ENCODE data around the gene GINS2. TPM values are rescaled to one million over a fixed set of nuclear protein-coding genes. Genes with fewer than 3 reads are reported as not detected.

Gene GINS2
- total and polyA plus RNA-seq, 2 experiments from 2014 or later, result 40.5 to 44.4 TPM

DNA sequence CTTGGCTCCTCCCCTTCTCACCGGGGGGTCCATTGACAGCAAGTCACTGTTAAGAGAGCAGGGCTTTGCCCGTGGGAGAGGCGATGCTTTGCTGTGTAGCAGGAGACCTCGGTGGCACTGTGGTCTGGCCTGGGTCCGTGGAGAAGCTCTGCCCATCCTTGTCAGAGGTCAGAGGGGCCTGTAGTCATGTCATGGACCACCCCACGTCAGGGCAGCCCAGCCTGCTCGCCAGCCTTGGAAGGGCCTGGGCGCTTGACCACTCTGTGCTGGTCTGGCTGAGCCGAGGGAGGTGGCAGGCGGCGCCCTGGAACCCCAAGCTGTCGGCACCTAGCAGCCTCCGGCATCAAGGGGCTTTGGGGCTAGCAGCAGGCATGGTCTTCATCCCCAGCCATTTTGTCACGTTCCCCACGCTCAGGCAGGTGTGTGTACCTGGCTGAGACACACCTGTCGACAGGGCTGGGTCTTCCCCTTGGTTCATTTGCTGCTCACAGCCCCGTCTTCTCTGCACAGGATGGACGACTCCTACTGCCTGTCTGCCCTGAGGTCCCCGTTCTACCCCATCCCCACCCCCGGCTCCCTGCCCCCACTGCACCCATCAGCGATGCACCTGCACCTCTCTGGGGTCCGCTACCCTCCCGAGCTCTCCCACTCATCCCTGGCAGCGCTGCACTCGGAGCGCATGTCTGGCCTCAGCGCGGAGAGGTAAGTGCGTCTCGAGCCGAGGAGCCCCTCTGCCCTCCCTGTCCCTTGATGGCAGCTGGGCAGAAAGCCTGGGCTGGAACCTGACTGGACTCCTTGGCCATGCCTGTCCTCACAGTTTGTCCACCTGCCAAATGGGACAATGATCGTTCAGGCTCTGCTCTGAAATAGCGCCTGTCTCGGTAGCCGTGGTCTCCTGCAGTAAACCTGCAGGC is 33.3 kb downstream of the GINS2 start:
- H3K27ac ChIP-seq (ENCODE audit: low read depth), result no peak overlapping the region
- H4K20me1 ChIP-seq (replicated peaks; ENCODE audit: insufficient read depth), result peaks cover 4% of the 10 kb centered on the region; the same call in 1 of the 2 replicates
- peaks cover 3% of the 10 kb centered on the region; the same call in 1 of the 2 replicates for H3K79me2 ChIP-seq (replicated peaks; ENCODE audit: insufficient read depth)
- no peak overlapping the region for H2AFZ ChIP-seq
- no peak overlapping the region for H3K4me3 ChIP-seq
- DNase-seq (ENCODE audit: low spot score) (no peak), ATAC-seq (no peak)
- TF ChIP-seq EZH2 (IDR thresholded peaks at IDR 0.05; ENCODE audit: low read depth, unreplicated experiment), result no peak
- TF ChIP-seq, protein P1, sequence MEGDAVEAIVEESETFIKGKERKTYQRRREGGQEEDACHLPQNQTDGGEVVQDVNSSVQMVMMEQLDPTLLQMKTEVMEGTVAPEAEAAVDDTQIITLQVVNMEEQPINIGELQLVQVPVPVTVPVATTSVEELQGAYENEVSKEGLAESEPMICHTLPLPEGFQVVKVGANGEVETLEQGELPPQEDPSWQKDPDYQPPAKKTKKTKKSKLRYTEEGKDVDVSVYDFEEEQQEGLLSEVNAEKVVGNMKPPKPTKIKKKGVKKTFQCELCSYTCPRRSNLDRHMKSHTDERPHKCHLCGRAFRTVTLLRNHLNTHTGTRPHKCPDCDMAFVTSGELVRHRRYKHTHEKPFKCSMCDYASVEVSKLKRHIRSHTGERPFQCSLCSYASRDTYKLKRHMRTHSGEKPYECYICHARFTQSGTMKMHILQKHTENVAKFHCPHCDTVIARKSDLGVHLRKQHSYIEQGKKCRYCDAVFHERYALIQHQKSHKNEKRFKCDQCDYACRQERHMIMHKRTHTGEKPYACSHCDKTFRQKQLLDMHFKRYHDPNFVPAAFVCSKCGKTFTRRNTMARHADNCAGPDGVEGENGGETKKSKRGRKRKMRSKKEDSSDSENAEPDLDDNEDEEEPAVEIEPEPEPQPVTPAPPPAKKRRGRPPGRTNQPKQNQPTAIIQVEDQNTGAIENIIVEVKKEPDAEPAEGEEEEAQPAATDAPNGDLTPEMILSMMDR (conservative IDR thresholded peaks at IDR 0.05; ENCODE audit: low read depth in 2 of 2), result no peak
- TF ChIP-seq, protein P2, sequence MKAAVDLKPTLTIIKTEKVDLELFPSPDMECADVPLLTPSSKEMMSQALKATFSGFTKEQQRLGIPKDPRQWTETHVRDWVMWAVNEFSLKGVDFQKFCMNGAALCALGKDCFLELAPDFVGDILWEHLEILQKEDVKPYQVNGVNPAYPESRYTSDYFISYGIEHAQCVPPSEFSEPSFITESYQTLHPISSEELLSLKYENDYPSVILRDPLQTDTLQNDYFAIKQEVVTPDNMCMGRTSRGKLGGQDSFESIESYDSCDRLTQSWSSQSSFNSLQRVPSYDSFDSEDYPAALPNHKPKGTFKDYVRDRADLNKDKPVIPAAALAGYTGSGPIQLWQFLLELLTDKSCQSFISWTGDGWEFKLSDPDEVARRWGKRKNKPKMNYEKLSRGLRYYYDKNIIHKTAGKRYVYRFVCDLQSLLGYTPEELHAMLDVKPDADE (IDR thresholded peaks at IDR 0.05), result no peak
- TF ChIP-seq ZNF114 (CRISPR knock-in tag; IDR thresholded peaks at IDR 0.05), result no peak
- no peak for TF ChIP-seq EZH2phosphoT487 (IDR thresholded peaks at IDR 0.05; ENCODE audit: unreplicated experiment)
- no peak for TF ChIP-seq ZNF331 (CRISPR knock-in tag; IDR thresholded peaks at IDR 0.05; ENCODE audit: low read depth)
- no peak for TF ChIP-seq JUNB (IDR thresholded peaks at IDR 0.05; ENCODE audit: unreplicated experiment)
- TF ChIP-seq NANOG (IDR thresholded peaks at IDR 0.05; ENCODE audit: borderline replicate concordance), result no peak
- H3K27me3 ChIP-seq (ENCODE audit: insufficient read depth), result no peaks in the 10 kb centered on the region
- 0 out of 2 replicates have a peak, but pooled peaks cover 11% of the 10 kb centered on the region for H3K36me3 ChIP-seq (ENCODE audit: insufficient read depth)
- Mint-ChIP-seq H3K4me1 (peaks cover 8% of the 10 kb centered on the region; the same call in 2 of the 3 replicates), H3K36me3 (ENCODE audit: low read depth) (peaks cover 72% of the 10 kb centered on the region), H3K27me3 (ENCODE audit: insufficient read depth, low read depth, poor library complexity) (peaks cover 10% of the 10 kb centered on the region), H3K9me3 (no peaks in the 10 kb centered on the region; the same call in 2 of the 3 replicates), H3K27ac (no peak overlapping the region), H3K4me3 (no peak overlapping the region)
- no peaks in the 10 kb centered on the region for H3K9me2 ChIP-seq (ENCODE audit: insufficient read depth)
- H3K4me1 ChIP-seq (ENCODE audit: insufficient read depth), result no peaks in the 10 kb centered on the region
- H3K4me2 ChIP-seq, result no peak overlapping the region
- peaks cover 28% of the 10 kb centered on the region for H3F3A ChIP-seq (replicated peaks; ENCODE audit: low read depth)

DNA sequence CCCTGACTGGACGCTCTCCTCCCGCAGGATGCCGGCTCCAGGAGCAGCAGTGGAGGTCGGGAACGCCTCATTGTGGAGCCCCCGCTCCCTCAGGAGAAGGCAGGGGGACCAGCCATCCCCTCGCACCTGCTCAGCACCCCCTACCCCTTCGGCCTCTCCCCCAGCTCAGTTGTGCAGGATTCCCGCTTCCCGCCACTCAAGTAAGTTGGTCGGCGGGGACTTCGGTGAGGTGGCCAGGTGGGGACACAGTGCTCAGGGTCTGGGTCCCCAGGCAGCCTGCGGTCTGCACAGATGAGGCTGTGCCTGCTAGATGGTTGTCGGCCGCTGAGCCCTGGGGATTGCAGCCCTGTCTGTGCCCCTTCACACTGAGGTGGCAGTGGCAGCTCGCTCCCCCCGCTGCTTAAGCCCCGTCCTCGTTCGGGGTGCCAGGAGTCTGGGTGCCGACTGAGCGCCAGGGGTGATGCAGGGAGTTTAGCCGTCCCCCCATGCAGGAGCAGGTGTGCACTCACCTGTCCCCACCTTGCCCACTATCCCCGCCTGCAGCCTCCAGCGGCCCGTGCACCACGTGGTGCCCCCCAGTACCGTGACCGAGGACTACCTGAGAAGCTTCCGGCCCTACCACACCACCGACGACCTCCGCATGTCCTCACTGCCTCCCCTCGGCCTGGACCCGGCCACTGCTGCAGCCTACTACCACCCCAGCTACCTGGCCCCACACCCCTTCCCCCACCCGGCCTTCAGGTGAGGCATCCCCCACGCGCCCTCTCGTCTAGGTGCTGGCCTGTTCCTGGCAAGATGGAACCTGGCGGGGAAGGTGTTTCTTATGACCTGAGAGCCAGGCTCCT is 34.3 kb downstream of the GINS2 start:
- H3K9me3 Mint-ChIP-seq, result no peaks in the 10 kb centered on the region
- no peaks in the 10 kb centered on the region for H3K9me2 ChIP-seq (ENCODE audit: insufficient read depth)
- H3K36me3 ChIP-seq (ENCODE audit: insufficient read depth), result 0 out of 2 replicates have a peak, but pooled peaks cover 7% of the 10 kb centered on the region
- no peak for ATAC-seq
- no peak overlapping the region for H3K4me2 ChIP-seq
- H3K79me2 ChIP-seq (replicated peaks; ENCODE audit: insufficient read depth), result peaks cover 3% of the 10 kb centered on the region; the same call in 1 of the 2 replicates
- no peak overlapping the region for H3K4me3 Mint-ChIP-seq
- no peak overlapping the region for H2AFZ ChIP-seq
- H3K27ac ChIP-seq (ENCODE audit: low read depth), result no peak overlapping the region
- H3K4me3 ChIP-seq, result no peak overlapping the region
- H4K20me1 ChIP-seq (replicated peaks; ENCODE audit: insufficient read depth), result peaks cover 4% of the 10 kb centered on the region; the same call in 1 of the 2 replicates
- peaks cover 64% of the 10 kb centered on the region for H3K36me3 Mint-ChIP-seq (ENCODE audit: low read depth)
- peaks cover 23% of the 10 kb centered on the region for H3F3A ChIP-seq (replicated peaks; ENCODE audit: low read depth)
- H3K27me3 Mint-ChIP-seq (ENCODE audit: insufficient read depth, low read depth, poor library complexity), result peaks cover 10% of the 10 kb centered on the region
- DNase-seq (ENCODE audit: low spot score), result no peak
- no peaks in the 10 kb centered on the region for H3K4me1 ChIP-seq (ENCODE audit: insufficient read depth)
- no peaks in the 10 kb centered on the region for H3K27me3 ChIP-seq (ENCODE audit: insufficient read depth)
- H3K27ac Mint-ChIP-seq, result no peak overlapping the region
- H3K4me1 Mint-ChIP-seq, result peaks cover 3% of the 10 kb centered on the region; the same call in 2 of the 3 replicates
- TF ChIP-seq JUNB (IDR thresholded peaks at IDR 0.05; ENCODE audit: unreplicated experiment), result no peak
- no peak for TF ChIP-seq POLR2AphosphoS5 (IDR thresholded peaks at IDR 0.05; ENCODE audit: low read depth)
- no peak for TF ChIP-seq CREB1 (CRISPR knock-in tag; IDR thresholded peaks at IDR 0.05; ENCODE audit: low read depth)
- TF ChIP-seq EZH2 (IDR thresholded peaks at IDR 0.05; ENCODE audit: low read depth, unreplicated experiment), result no peak
